Cardiac fibroblast (primary cell): Measurements from ENCODE around the gene GADD45A.
"Not testable (repeated sequence)": the region's sequence is repeated elsewhere in the genome, so short reads cannot be mapped to it uniquely, and the experiment has no call there.

Experiments
- DNase-seq, 2 donors: peaks; one replicate each; pipeline versions ENCODE4 v3.0.0 to v3.0.0-alpha.2; 2010; ENCODE audit warnings: low read depth in 2 of 2
- H3K4me3 ChIP-seq, 2 donors: replicated peaks in 1 of 2; 1 replicate in 1 of 2; 2 replicates in 1 of 2; pipeline ENCODE4 v1.5.1; 2011; ENCODE audit warnings: low read depth in 2 of 2, low read length in 2 of 2, mild to moderate bottlenecking in 2 of 2, moderate library complexity in 1 of 2
- TF ChIP-seq, protein P1 (sequence below): IDR thresholded peaks from one replicate; pipeline ENCODE4 v1.5.1; 2011; ENCODE audit warnings: low read depth, mild to moderate bottlenecking, low read length, inconsistent platforms

GADD45A gene

DNA sequence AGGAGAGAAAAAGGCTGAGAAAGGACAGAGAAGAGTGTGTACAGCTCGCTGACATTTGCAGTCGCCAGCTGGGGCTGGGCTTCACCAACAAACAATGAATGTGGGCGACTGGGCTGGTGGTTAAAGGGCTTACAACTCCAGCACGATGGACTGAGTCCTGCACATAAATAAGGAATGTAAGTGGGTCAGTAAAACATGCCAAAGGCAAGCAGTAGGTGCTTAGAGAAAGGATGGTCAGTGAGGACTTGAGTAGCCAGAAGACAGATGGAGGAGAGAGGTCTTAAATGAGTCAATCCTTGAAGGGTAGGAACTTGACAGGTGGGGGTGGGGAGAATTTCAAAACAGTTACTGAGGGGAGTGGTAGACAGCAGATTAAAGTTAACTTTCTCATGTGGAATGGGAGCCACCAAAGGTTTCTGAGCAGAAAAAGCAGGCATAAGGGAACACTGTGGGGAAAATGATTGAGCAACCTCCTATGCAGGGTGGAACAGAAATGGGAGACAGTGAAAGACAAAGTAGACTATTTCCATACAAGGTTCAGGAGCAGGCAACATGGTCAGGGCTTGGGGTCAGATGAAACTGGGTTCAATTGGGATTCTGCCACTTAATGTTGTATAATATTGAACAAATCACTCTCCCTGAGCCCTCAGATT lies 37.4 kb downstream of the GADD45A start:
- H3K4me3 ChIP-seq = no peak overlapping the region
- TF ChIP-seq, protein P1, sequence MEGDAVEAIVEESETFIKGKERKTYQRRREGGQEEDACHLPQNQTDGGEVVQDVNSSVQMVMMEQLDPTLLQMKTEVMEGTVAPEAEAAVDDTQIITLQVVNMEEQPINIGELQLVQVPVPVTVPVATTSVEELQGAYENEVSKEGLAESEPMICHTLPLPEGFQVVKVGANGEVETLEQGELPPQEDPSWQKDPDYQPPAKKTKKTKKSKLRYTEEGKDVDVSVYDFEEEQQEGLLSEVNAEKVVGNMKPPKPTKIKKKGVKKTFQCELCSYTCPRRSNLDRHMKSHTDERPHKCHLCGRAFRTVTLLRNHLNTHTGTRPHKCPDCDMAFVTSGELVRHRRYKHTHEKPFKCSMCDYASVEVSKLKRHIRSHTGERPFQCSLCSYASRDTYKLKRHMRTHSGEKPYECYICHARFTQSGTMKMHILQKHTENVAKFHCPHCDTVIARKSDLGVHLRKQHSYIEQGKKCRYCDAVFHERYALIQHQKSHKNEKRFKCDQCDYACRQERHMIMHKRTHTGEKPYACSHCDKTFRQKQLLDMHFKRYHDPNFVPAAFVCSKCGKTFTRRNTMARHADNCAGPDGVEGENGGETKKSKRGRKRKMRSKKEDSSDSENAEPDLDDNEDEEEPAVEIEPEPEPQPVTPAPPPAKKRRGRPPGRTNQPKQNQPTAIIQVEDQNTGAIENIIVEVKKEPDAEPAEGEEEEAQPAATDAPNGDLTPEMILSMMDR = no peak
- peak in 1 of 2 donors; percentile 44 for DNase-seq

DNA sequence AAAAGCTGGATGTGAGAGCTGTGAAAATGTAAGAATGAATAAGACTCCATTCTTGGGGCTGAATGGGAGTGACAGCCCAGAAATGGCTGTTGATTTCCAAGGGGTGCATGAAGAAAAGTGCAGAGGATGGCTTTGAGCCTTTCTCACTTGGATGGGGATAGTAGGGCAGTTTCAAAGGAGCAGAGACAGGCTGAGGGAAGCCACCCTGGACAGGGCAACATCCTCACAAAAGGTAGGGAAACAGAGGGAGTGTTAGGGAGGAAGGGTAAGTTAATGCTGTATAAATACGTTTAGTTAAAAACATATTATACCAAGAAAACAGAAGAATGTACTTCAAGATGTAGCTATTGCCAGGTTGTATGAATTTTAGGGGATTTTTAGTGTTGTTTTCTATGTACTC lies 38.1 kb downstream of the GADD45A start:
- H3K4me3 ChIP-seq = no peak overlapping the region
- TF ChIP-seq, protein P1 = no peak
- no peak for DNase-seq

DNA sequence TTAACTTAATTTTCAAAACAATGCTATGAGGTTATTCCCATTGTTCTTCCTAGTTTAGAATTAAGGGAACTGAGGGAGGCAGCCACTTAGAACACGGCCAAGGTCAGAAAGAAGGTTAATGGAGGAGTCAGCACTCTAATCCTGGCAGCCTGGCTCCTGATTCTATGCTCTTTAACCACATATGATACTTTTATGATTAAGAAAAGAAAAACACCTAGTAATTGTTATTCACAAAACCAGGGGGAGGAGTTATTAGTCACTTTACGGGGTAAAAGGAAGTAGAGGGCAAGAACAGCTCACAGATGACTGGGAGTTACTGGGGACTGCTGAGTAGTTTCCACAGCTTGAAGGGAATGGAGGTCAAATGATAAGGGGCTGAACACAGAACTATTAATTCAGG lies 38.6 kb downstream of the GADD45A start:
- no peak overlapping the region for H3K4me3 ChIP-seq
- peak; percentile 54 to 83 for DNase-seq
- TF ChIP-seq, protein P1 = no peak

DNA sequence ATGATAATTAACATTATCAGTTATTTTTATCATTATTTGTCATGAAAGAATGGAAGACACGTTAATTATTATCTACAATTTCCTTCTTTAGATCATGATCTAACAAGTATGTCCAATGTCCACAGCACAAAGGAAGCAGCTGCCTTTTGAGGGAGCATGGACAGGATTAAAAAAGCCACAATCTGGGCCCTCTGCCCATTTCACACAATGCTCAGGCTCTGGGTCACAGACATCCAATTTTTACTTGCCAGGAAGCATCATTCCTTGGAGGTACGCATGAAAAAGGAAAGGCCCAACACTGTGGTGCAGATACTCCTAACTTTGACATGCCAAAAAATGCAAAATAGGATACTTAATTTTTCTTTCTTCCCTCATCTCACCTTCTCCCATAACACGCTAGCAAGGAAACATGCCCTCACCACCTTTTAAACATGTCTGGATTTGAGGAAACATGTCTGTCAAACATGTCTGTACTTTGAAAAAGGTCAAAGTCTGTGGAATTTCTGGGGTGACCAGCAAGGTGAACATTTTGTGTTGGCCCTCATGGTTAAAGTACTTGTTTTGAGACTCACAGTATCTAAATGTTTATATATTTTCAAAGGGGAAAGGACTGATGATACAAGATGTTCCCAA lies 40.0 kb downstream of the GADD45A start:
- peak; percentile 90 to 95 for DNase-seq
- TF ChIP-seq, protein P1 = no peak
- no peak overlapping the region for H3K4me3 ChIP-seq

DNA sequence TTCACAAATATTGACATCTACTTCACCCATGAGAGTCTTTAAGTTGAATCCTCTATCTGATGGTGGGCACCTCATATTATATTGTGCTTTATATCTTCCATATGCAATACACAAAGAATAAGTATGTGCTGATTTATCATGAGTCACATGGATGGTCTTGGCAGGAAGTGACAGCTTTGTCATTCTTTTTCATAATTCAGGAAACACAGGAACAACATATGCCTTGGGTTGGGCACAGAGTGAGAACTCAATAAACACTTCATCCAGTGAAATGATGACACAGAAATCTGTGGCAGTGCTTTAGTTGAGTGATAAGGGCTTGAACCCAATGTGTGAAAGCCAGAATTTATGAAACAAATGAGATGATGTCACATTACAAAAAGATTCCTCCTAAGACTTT lies 41.2 kb downstream of the GADD45A start:
- no peak overlapping the region for H3K4me3 ChIP-seq
- TF ChIP-seq, protein P1 = no peak
- peak; percentile 33 to 86 for DNase-seq

DNA sequence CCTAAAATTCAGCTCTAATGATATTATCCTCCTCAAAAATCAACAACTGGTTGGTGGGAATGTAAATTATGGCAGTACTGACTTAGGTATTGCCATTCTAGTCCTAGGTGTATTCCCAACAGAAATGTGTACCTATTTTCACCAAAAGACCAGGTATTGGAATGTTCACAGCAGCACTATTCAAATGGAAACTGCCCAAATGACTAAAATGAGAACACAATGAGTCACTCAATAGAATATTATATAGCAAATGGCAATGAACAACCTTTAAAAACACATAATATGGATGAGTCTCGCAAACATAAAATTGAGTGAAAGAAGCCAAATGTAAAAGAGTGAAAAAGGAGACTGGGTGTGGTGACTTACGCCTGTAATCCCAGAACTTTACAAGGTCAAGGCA lies 44.9 kb downstream of the GADD45A start:
- DNase-seq = no peak
- TF ChIP-seq, protein P1 = no peak

DNA sequence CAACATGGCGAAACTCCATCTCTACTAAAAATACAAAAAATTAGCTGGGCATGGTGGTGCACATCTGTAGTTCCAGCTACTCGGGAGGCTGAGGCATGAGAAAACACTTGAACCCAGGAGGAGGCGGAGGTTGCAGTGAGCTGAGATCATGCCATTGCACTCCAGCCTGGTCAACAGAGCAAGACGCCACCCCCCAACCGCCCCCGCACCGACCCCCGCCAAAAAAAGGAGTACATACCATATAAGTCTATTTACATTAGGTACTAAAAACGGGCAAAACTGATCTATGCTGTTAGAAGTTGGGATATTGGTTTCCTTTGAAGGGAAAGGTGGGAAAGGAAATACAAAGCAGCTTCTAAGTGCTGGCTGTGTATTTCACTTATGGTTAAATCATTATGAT lies 45.3 kb downstream of the GADD45A start:
- not testable (repeated sequence) for DNase-seq, H3K4me3 ChIP-seq

More for the DNA sequence above, 44.9 kb downstream of the GADD45A start:
- no peak overlapping the region for H3K4me3 ChIP-seq
